Mesothelial cell of epicardium (in vitro differentiated cells): ENCODE results near the gene DNMT3L. TPM values are rescaled to one million over a fixed set of nuclear protein-coding genes. Genes with fewer than 3 reads are reported as not detected.
"Not testable (repeated sequence)": the region's sequence is repeated elsewhere in the genome, so short reads cannot be mapped to it uniquely, and the experiment has no call there.

Experiments used
- DNase-seq, 2 experiments: peaks; one replicate each; pipeline ENCODE4 v3.0.0; 2021; ENCODE audit warnings: low spot score in 2 of 2; ENCODE audit not compliant: unreplicated experiment in 2 of 2
- H3K27ac Mint-ChIP-seq: 2 replicates; pipeline ENCODE4 v1.8.0; 2021; ENCODE audit warnings: mixed read lengths
- H3K27me3 Mint-ChIP-seq: 2 replicates; pipeline ENCODE4 v1.8.0; 2021; ENCODE audit warnings: low read depth, mixed read lengths
- H3K36me3 Mint-ChIP-seq: 2 replicates; pipeline ENCODE4 v1.8.0; 2021; ENCODE audit warnings: mixed read lengths
- H3K4me1 Mint-ChIP-seq: 2 replicates; pipeline ENCODE4 v1.8.0; 2021; ENCODE audit warnings: mixed read lengths
- H3K4me3 Mint-ChIP-seq: 2 replicates; pipeline ENCODE4 v1.8.0; 2021; ENCODE audit warnings: mild to moderate bottlenecking, moderate library complexity, mixed read lengths
- H3K9me3 Mint-ChIP-seq: 2 replicates; pipeline ENCODE4 v1.8.0; 2021; ENCODE audit warnings: mixed read lengths
- total RNA-seq: library from RNA; stranded (reverse); gene quantifications from 3 replicates; pipeline ENCODE4 v1.2.1, GENCODE V29; 2021
- TF ChIP-seq, protein P1 (sequence below): fragments of 200-600 bp; sonication (generic); IDR thresholded peaks from one replicate; pipeline ENCODE4 v1.5.0; 2021; ENCODE audit warnings: antibody characterized with exemption; ENCODE audit not compliant: unreplicated experiment

The DNMT3L gene
- total RNA-seq, 1 donor from 2014 or later: not detected

- Mint-ChIP-seq H3K4me1 (peaks cover 36% of the 10 kb centered on the region), H3K9me3 (no peaks in the 10 kb centered on the region), H3K27ac (no peak overlapping the region), H3K4me3 (no peak overlapping the region), H3K36me3 (peaks cover 3% of the 10 kb centered on the region), H3K27me3 (no peaks in the 10 kb centered on the region)
- DNase-seq: no peak
- TF ChIP-seq, protein P1, sequence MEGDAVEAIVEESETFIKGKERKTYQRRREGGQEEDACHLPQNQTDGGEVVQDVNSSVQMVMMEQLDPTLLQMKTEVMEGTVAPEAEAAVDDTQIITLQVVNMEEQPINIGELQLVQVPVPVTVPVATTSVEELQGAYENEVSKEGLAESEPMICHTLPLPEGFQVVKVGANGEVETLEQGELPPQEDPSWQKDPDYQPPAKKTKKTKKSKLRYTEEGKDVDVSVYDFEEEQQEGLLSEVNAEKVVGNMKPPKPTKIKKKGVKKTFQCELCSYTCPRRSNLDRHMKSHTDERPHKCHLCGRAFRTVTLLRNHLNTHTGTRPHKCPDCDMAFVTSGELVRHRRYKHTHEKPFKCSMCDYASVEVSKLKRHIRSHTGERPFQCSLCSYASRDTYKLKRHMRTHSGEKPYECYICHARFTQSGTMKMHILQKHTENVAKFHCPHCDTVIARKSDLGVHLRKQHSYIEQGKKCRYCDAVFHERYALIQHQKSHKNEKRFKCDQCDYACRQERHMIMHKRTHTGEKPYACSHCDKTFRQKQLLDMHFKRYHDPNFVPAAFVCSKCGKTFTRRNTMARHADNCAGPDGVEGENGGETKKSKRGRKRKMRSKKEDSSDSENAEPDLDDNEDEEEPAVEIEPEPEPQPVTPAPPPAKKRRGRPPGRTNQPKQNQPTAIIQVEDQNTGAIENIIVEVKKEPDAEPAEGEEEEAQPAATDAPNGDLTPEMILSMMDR: no peak
These were observed 42.4 kb upstream of the DNMT3L start for GRCh38 chr21:44304011-44304616.

DNA sequence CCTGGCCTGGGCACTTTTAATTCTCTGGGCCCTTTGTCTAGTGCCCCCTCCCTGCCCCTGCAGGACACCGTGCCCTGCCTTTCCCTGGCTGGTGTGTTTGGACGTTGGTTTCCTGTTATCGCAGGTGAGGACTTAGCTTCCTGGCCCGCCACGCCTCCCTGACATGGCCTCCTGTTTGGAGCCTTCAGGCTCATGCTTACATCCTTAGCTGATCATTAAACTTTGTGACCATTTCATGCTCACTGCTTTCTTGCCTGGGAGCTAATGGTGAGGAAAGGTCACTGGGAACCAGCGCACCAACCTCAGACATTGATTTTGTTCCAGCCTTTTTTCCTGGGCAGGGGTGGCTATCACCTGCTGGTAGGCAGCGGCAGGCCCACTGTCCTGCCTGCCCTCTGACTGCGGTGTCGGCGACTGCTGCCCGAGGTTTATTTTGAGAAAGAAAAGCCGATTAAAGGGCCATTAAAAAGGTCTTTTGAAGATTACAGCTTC lies 41.8 kb upstream of the DNMT3L start:
- Mint-ChIP-seq H3K27me3 (no peaks in the 10 kb centered on the region), H3K9me3 (no peaks in the 10 kb centered on the region), H3K4me3 (peak overlapping the region; percentile 10), H3K4me1 (peaks cover 37% of the 10 kb centered on the region), H3K36me3 (peaks cover 3% of the 10 kb centered on the region), H3K27ac (peak overlapping the region; percentile 35)
- no peak for DNase-seq
- TF ChIP-seq, protein P1: no peak

- H3K27me3 Mint-ChIP-seq: not testable (repeated sequence)
These were observed 41.1 kb upstream of the DNMT3L start for GRCh38 chr21:44302573-44303401.

DNA sequence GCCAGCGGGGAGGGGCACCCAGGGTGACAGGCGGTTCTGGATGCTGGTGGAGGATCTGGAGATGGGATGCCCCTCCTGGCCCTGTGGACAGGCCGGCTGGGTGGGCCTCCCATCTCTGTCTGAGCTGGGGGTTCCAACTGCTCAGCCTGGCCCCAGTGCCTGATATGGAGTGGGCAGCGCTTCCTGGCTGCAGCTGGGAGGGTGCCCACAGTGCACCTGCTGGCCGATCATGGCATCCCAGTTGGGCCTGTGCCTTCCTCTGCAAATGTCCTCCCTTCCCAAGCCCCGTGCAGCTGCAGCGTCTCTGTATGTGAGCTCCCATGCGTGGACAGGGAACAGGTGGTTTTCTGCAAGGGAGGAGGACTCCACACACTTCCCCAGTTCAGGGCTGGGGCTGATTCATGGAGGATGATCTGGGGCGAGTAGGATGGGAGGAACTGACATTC lies 40.3 kb upstream of the DNMT3L start:
- Mint-ChIP-seq H3K9me3 (no peaks in the 10 kb centered on the region), H3K4me1 (peaks cover 29% of the 10 kb centered on the region), H3K36me3 (no peaks in the 10 kb centered on the region), H3K27me3 (no peaks in the 10 kb centered on the region), H3K4me3 (peak overlapping the region; percentile 51), H3K27ac (no peak overlapping the region)
- TF ChIP-seq, protein P1: no peak
- DNase-seq: no peak

More at GRCh38 chr21:44302573-44303401, 41.1 kb upstream of the DNMT3L start:
- H3K9me3 Mint-ChIP-seq, H3K27ac Mint-ChIP-seq, DNase-seq, H3K36me3 Mint-ChIP-seq: not testable (repeated sequence)
- H3K4me1 Mint-ChIP-seq: peaks cover 35% of the 10 kb centered on the region
- H3K4me3 Mint-ChIP-seq: peak overlapping the region; percentile 51

DNA sequence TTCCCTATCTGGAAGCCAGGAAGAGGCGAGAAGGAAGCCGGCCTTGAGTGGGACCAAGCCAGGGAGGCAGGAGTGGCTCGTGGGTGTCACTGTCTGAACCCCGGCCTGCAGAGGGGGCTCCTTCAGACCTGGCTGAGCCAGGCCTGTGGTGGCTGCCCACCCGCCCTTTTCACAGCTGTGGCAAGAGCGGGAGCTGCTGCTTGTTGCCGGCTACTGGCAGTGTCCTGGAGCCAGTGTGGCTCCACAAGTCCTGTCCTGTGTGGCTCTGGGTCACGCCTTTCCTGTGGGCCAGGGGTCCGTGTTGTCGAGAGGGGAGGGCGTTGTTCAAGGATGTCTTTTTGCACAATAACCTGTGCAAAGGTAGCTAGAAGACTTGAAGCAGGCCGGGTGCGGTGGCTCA lies 39.4 kb upstream of the DNMT3L start:
- H3K4me1 Mint-ChIP-seq: peaks cover 26% of the 10 kb centered on the region
- no peak for DNase-seq
- peak overlapping the region; percentile 76 for H3K4me3 Mint-ChIP-seq
- no peaks in the 10 kb centered on the region for H3K36me3 Mint-ChIP-seq
- no peaks in the 10 kb centered on the region for H3K27me3 Mint-ChIP-seq
- H3K27ac Mint-ChIP-seq: peak overlapping the region; percentile 34
- no peaks in the 10 kb centered on the region for H3K9me3 Mint-ChIP-seq
- TF ChIP-seq, protein P1: no peak
